ENCODE measurements around the gene ADIRF. TPM values are rescaled to one million over a fixed set of nuclear protein-coding genes. Genes with fewer than 3 reads are reported as not detected.

The ADIRF gene
- total and polyA plus RNA-seq, 2 donors (not counting 1 experiment from before 2014, with no cell fraction given), result not detected

DNA sequence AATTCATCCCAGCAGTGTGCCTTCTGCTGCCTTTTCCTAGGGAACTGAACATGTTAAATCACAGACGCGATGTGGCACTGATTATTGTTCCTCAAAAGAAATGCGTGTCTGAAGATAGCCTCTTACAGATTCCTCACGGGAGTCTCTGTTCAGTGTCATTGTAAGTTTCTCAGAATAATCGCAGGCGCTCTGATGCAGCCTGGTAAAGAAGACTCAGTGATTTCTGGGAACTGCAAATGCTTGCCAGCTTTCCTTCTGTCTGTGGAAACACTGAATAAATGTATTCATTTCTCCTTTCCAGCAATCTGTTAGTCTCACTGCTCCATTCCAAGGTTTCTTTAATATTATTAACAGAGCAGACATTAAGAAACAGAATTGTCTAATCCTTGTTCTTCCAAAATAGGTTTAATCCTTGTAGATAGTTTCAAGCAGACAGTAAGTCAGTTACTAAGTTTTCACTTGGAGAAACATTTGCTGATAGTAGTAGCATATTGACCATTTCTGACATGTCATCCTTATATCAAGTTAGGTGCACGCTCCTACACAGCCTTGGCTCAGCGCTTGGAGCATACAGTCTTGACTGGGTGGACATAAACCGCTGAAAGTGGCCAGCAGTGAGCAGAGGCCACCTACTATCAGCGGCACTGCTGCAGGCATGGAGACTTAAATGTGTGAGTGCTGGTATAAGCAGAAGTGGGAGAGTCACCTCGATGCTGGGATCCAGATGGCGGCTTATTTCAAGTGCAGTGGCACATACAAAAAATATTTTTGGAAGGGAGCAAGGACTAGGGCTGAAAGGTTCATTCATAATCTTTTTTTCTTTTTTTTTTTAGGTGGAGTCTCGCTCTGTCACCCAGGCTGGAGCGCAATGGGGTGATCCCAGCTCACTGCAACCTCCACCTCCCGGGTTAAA, 38.6 kb upstream of the ADIRF start:
- CTCF ChIA-PET, result no interaction called here
- Mint-ChIP-seq H3K27ac (no peak overlapping the region), H3K27me3 (no peaks in the 10 kb centered on the region), H3K9me3 (ENCODE audit: insufficient read depth) (no peaks in the 10 kb centered on the region), H3K4me1 (no peaks in the 10 kb centered on the region), H3K4me3 (no peak overlapping the region)
- no peaks in the 10 kb centered on the region for H3K79me2 ChIP-seq (ENCODE audit: control insufficient read depth, insufficient read depth, low read length)
- H3K9me3 ChIP-seq (ENCODE audit: control extremely low read depth in 1 of 3, control insufficient read depth in 2 of 3, insufficient read depth in 1 of 3, low read length in 2 of 3), result no peaks in the 10 kb centered on the region
- no peak overlapping the region for H3K27ac ChIP-seq (ENCODE audit: low read length in 2 of 2)
- TF ChIP-seq, protein P1, sequence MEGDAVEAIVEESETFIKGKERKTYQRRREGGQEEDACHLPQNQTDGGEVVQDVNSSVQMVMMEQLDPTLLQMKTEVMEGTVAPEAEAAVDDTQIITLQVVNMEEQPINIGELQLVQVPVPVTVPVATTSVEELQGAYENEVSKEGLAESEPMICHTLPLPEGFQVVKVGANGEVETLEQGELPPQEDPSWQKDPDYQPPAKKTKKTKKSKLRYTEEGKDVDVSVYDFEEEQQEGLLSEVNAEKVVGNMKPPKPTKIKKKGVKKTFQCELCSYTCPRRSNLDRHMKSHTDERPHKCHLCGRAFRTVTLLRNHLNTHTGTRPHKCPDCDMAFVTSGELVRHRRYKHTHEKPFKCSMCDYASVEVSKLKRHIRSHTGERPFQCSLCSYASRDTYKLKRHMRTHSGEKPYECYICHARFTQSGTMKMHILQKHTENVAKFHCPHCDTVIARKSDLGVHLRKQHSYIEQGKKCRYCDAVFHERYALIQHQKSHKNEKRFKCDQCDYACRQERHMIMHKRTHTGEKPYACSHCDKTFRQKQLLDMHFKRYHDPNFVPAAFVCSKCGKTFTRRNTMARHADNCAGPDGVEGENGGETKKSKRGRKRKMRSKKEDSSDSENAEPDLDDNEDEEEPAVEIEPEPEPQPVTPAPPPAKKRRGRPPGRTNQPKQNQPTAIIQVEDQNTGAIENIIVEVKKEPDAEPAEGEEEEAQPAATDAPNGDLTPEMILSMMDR (IDR thresholded peaks at IDR 0.05), result no peak
- TF ChIP-seq EZH2 (IDR thresholded peaks at IDR 0.05; ENCODE audit: borderline replicate concordance, insufficient read depth, low read depth, low read length, poor library complexity, severe bottlenecking), result no peak
- ATAC-seq (ENCODE audit: low read depth) (no peak), DNase-seq (no peak)
- no peak overlapping the region for H2AFZ ChIP-seq (ENCODE audit: insufficient read depth, low read depth, low read length, poor library complexity, severe bottlenecking)
- no peak overlapping the region for H3K4me3 ChIP-seq (ENCODE audit: control extremely low read depth in 1 of 5, extremely low read depth in 1 of 5, insufficient read depth in 1 of 5, low read depth in 2 of 5, low read length in 4 of 5)
- POLR2A ChIA-PET, result no interaction called here
- H4K20me1 ChIP-seq (ENCODE audit: control insufficient read depth, insufficient read depth, low read length, poor library complexity, severe bottlenecking), result no peaks in the 10 kb centered on the region
- no peaks in the 10 kb centered on the region for H3K4me1 ChIP-seq (ENCODE audit: control insufficient read depth in 2 of 2, insufficient read depth in 2 of 2, low read length in 2 of 2)
- H3K27me3 ChIP-seq (replicated peaks in 1 of 4; ENCODE audit: control extremely low read depth in 1 of 4, control insufficient read depth in 3 of 4, insufficient read depth in 4 of 4, low read length in 3 of 4), result no peaks in the 10 kb centered on the region
- H3K9ac ChIP-seq (ENCODE audit: low read length), result no peak overlapping the region
- H3K4me2 ChIP-seq (replicated peaks; ENCODE audit: low read depth, low read length, poor library complexity, severe bottlenecking), result no peak overlapping the region
- 97% methylated on average over 9 of the region's 15 CpGs for WGBS (ENCODE audit: insufficient coverage)
- H3K36me3 ChIP-seq (replicated peaks in 1 of 2; ENCODE audit: control extremely low read depth in 1 of 2, control insufficient read depth in 1 of 2, extremely low read depth in 1 of 2, insufficient read depth in 2 of 2, low read length in 1 of 2), result no peaks in the 10 kb centered on the region
- intact Hi-C loops (cut with micrococcal nuclease), result loop anchor here (10.0 kb wide), 1 partner anchor 575 kb away; the partner anchor contains the start of gene MINPP1

DNA sequence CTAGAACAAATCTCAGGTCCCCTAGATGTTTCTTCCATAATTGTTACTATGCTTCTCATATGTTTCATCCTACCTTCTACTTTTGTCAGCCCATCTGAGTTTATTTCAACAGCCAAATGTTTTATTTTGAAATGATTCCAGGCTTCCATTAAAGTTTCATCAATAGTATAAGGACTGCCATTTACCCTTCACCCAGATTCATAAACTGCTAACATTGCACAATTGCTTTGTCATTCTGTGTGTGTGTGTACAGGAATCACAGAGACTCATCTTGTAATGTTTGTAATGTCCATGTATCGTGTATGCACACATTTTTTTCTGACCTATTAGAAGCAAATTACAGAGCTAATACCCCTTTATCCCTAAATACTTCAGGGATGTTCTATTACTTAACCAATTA, 36.4 kb upstream of the ADIRF start:
- intact Hi-C loops (cut with micrococcal nuclease), result loop anchor here (10.0 kb wide), 1 partner anchor 573 kb away; the partner anchor contains the start of gene MINPP1

More for the DNA sequence above, 36.4 kb upstream of the ADIRF start:
- H3K27me3 Mint-ChIP-seq, result no peaks in the 10 kb centered on the region
- no peaks in the 10 kb centered on the region for H3K9me3 ChIP-seq (ENCODE audit: control extremely low read depth in 1 of 3, control insufficient read depth in 2 of 3, insufficient read depth in 1 of 3, low read length in 2 of 3)
- H3K4me1 ChIP-seq (ENCODE audit: control insufficient read depth in 2 of 2, insufficient read depth in 2 of 2, low read length in 2 of 2), result no peaks in the 10 kb centered on the region
- H2AFZ ChIP-seq (ENCODE audit: insufficient read depth, low read depth, low read length, poor library complexity, severe bottlenecking), result no peak overlapping the region
- no peak overlapping the region for H3K27ac ChIP-seq (ENCODE audit: low read length in 2 of 2)
- ATAC-seq (ENCODE audit: low read depth) (no peak), DNase-seq (no peak)
- H3K79me2 ChIP-seq (ENCODE audit: control insufficient read depth, insufficient read depth, low read length), result no peaks in the 10 kb centered on the region
- H3K9me3 Mint-ChIP-seq (ENCODE audit: insufficient read depth), result no peaks in the 10 kb centered on the region
- CTCF ChIA-PET, result interaction anchor here (0.6 to 1.0 kb wide), 3 partner anchors 9 to 744 kb away, joined by 3 to 4 read pairs (median 4); no protein-coding TSS in a partner anchor
- H3K4me1 Mint-ChIP-seq, result no peaks in the 10 kb centered on the region
- no peaks in the 10 kb centered on the region for H3K27me3 ChIP-seq (replicated peaks in 1 of 4; ENCODE audit: control extremely low read depth in 1 of 4, control insufficient read depth in 3 of 4, insufficient read depth in 4 of 4, low read length in 3 of 4)
- TF ChIP-seq, protein P1 (IDR thresholded peaks at IDR 0.05), result no peak
- no peak for TF ChIP-seq EZH2 (IDR thresholded peaks at IDR 0.05; ENCODE audit: borderline replicate concordance, insufficient read depth, low read depth, low read length, poor library complexity, severe bottlenecking)
- no CpG with 5 or more reads among the region's 1 CpG for WGBS (ENCODE audit: insufficient coverage)
- H4K20me1 ChIP-seq (ENCODE audit: control insufficient read depth, insufficient read depth, low read length, poor library complexity, severe bottlenecking), result no peaks in the 10 kb centered on the region
- H3K4me3 ChIP-seq (ENCODE audit: control extremely low read depth in 1 of 5, extremely low read depth in 1 of 5, insufficient read depth in 1 of 5, low read depth in 2 of 5, low read length in 4 of 5), result no peak overlapping the region
- no peak overlapping the region for H3K4me2 ChIP-seq (replicated peaks; ENCODE audit: low read depth, low read length, poor library complexity, severe bottlenecking)
- no peak overlapping the region for H3K4me3 Mint-ChIP-seq
- H3K36me3 ChIP-seq (replicated peaks in 1 of 2; ENCODE audit: control extremely low read depth in 1 of 2, control insufficient read depth in 1 of 2, extremely low read depth in 1 of 2, insufficient read depth in 2 of 2, low read length in 1 of 2), result no peaks in the 10 kb centered on the region
- H3K27ac Mint-ChIP-seq, result no peak overlapping the region
- H3K9ac ChIP-seq (ENCODE audit: low read length), result no peak overlapping the region
- POLR2A ChIA-PET, result no interaction called here

All from B cell (primary cell).